DOHH2 (cell line): Measurements from ENCODE around the gene CSGALNACT2.

Source experiments
- H3F3A ChIP-seq: fragments of 200-600 bp; sonication (generic), shearing (Covaris generic); 2 replicates; pipeline ENCODE4 v1.6.0; 2016; ENCODE audit warnings: antibody characterized with exemption, mild to moderate bottlenecking; ENCODE audit not compliant: control insufficient read depth, insufficient read depth
- H3K27ac ChIP-seq: fragments of 200-600 bp; sonication (generic); 2 replicates; pipeline ENCODE4 v1.5.1; 2014; ENCODE audit warnings: low read depth, mild to moderate bottlenecking, low read length, moderate library complexity
- H3K27me3 ChIP-seq: fragments of 200-600 bp; sonication (generic); 2 replicates; pipeline ENCODE4 v1.6.1; 2014; ENCODE audit warnings: mild to moderate bottlenecking, low read length, mixed read lengths; ENCODE audit not compliant: control insufficient read depth
- H3K36me3 ChIP-seq: fragments of 200-600 bp; sonication (generic); 2 replicates; pipeline ENCODE4 v1.6.1; 2014; ENCODE audit warnings: mild to moderate bottlenecking, low read length, moderate library complexity, mixed read lengths; ENCODE audit not compliant: control insufficient read depth
- H3K4me1 ChIP-seq: fragments of 200-600 bp; sonication (generic); 2 replicates; pipeline ENCODE4 v1.6.1; 2014; ENCODE audit warnings: mild to moderate bottlenecking, low read length, mixed read lengths; ENCODE audit not compliant: control insufficient read depth
- H3K4me2 ChIP-seq: fragments of 200-600 bp; sonication (generic); 2 replicates; pipeline ENCODE4 v1.6.0; 2014; ENCODE audit warnings: mild to moderate bottlenecking, low read length, moderate library complexity
- H3K4me3 ChIP-seq: fragments of 200-600 bp; sonication (generic); 2 replicates; pipeline ENCODE4 v1.5.1; 2014; ENCODE audit warnings: mild to moderate bottlenecking, low read length, mixed read lengths
- H3K79me2 ChIP-seq: fragments of 200-600 bp; sonication (generic); 2 replicates; pipeline ENCODE4 v1.6.1; 2014; ENCODE audit warnings: mild to moderate bottlenecking, low read length, mixed read lengths; ENCODE audit not compliant: control insufficient read depth
- H3K9me2 ChIP-seq: fragments of 200-600 bp; sonication (generic); replicated peaks from 2 replicates; pipeline ENCODE4 v1.6.1; 2014; ENCODE audit warnings: mild to moderate bottlenecking, low read length, mixed read lengths; ENCODE audit not compliant: control insufficient read depth
- H3K9me3 ChIP-seq: fragments of 200-600 bp; sonication (generic); 2 replicates; pipeline ENCODE4 v1.6.1; 2014; ENCODE audit warnings: antibody characterized with exemption, low read length, mixed read lengths; ENCODE audit not compliant: control insufficient read depth, insufficient read depth
- H4K20me1 ChIP-seq: fragments of 200-600 bp; sonication (generic); 2 replicates; pipeline ENCODE4 v1.6.0; 2014; ENCODE audit warnings: low read depth, mild to moderate bottlenecking, antibody characterized with exemption, low read length, moderate library complexity; ENCODE audit not compliant: control insufficient read depth, insufficient read depth
- EZH2phosphoT487 ChIP-seq: fragments of 200-600 bp; sonication (generic); IDR thresholded peaks from 2 replicates; pipeline ENCODE4 v1.6.1; 2017; ENCODE audit warnings: borderline replicate concordance, mild to moderate bottlenecking, antibody characterized with exemption, low read length, moderate library complexity, mixed read lengths
- TF ChIP-seq, protein P1 (sequence below): fragments of 200-600 bp; sonication (generic); IDR thresholded peaks from one replicate; pipeline ENCODE4 v1.5.1; 2014; ENCODE audit warnings: antibody characterized with exemption, mild to moderate bottlenecking, low read depth, low read length; ENCODE audit not compliant: poor library complexity, severe bottlenecking

Gene CSGALNACT2

GRCh38 chr10:43230909-43231522, 92.8 kb downstream of the CSGALNACT2 start:
- TF ChIP-seq, protein P1, sequence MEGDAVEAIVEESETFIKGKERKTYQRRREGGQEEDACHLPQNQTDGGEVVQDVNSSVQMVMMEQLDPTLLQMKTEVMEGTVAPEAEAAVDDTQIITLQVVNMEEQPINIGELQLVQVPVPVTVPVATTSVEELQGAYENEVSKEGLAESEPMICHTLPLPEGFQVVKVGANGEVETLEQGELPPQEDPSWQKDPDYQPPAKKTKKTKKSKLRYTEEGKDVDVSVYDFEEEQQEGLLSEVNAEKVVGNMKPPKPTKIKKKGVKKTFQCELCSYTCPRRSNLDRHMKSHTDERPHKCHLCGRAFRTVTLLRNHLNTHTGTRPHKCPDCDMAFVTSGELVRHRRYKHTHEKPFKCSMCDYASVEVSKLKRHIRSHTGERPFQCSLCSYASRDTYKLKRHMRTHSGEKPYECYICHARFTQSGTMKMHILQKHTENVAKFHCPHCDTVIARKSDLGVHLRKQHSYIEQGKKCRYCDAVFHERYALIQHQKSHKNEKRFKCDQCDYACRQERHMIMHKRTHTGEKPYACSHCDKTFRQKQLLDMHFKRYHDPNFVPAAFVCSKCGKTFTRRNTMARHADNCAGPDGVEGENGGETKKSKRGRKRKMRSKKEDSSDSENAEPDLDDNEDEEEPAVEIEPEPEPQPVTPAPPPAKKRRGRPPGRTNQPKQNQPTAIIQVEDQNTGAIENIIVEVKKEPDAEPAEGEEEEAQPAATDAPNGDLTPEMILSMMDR, result no peak
- TF ChIP-seq EZH2phosphoT487, result no peak
- Histone ChIP-seq H3K4me3 (no peak overlapping the region), H3F3A (no peaks in the 10 kb centered on the region), H3K27ac (no peak overlapping the region), H3K9me2 (no peaks in the 10 kb centered on the region), H3K9me3 (no peaks in the 10 kb centered on the region), H3K4me2 (no peak overlapping the region), H3K4me1 (no peaks in the 10 kb centered on the region), H3K27me3 (no peaks in the 10 kb centered on the region), H4K20me1 (no peaks in the 10 kb centered on the region), H3K36me3 (no peaks in the 10 kb centered on the region), H3K79me2 (no peaks in the 10 kb centered on the region)

DNA sequence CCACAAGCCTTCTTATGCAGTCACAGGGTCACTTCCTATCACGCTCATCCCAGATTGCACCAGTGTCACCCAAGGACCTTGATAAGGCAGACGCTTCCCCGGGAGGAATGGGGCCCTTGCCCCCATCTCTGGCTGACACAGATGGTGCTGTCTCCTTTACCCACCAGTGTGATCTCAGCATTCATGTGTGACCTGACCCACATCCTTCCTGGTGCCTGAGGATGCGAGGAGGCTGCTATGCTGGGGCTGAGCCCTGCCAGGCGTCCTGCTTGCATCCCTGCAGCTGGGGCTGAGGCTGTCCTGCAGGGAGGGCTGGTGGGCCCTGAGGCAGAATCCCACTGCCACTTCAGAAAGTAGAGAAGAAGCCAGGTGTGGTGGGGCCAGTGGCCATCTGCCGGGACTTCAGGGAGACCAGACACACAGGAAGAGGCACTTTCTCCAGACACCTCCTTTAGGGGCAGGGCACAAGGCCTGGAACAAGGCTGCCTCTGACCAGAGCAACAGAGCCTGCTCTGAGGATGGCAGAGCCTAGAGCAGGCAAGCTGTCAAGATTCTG, 93.4 kb downstream of the CSGALNACT2 start:
- Histone ChIP-seq H3K9me2 (no peaks in the 10 kb centered on the region), H3K4me1 (no peaks in the 10 kb centered on the region), H3F3A (no peaks in the 10 kb centered on the region), H4K20me1 (no peaks in the 10 kb centered on the region), H3K27me3 (no peaks in the 10 kb centered on the region), H3K27ac (no peak overlapping the region), H3K79me2 (no peaks in the 10 kb centered on the region), H3K4me3 (no peak overlapping the region), H3K4me2 (no peak overlapping the region), H3K9me3 (no peaks in the 10 kb centered on the region), H3K36me3 (no peaks in the 10 kb centered on the region)
- TF ChIP-seq EZH2phosphoT487, result no peak
- TF ChIP-seq, protein P1, result no peak

- no peaks in the 10 kb centered on the region for H3K4me1 ChIP-seq
- H3K4me2 ChIP-seq, result no peak overlapping the region
- no peaks in the 10 kb centered on the region for H3K9me3 ChIP-seq
- no peaks in the 10 kb centered on the region for H3K79me2 ChIP-seq
- no peaks in the 10 kb centered on the region for H3K36me3 ChIP-seq
- no peak overlapping the region for H3K4me3 ChIP-seq
- no peak overlapping the region for H3K27ac ChIP-seq
- H3K27me3 ChIP-seq, result no peaks in the 10 kb centered on the region
- H4K20me1 ChIP-seq, result no peaks in the 10 kb centered on the region
- TF ChIP-seq, protein P1, result no peak
- TF ChIP-seq EZH2phosphoT487, result no peak
- no peaks in the 10 kb centered on the region for H3K9me2 ChIP-seq
- H3F3A ChIP-seq, result no peaks in the 10 kb centered on the region
These were observed 95.6 kb downstream of the CSGALNACT2 start for GRCh38 chr10:43233601-43234430.
